GM12801 (cell line): ENCODE data around the gene LDLRAD3.

Experiments
- CTCF ChIP-seq: IDR thresholded peaks from one replicate; pipeline ENCODE4 v1.5.1; 2011; ENCODE audit warnings: control low read depth; ENCODE audit not compliant: insufficient read length; ENCODE audit errors: extremely low read depth

The LDLRAD3 gene

GRCh38 chr11:35918716-35919115, 25.1 kb upstream of the LDLRAD3 start:
- TF ChIP-seq CTCF, result no peak

GRCh38 chr11:35919244-35919643, 24.6 kb upstream of the LDLRAD3 start:
- TF ChIP-seq CTCF, result no peak

- no peak for TF ChIP-seq CTCF
These were observed 20.4 kb upstream of the LDLRAD3 start for GRCh38 chr11:35923452-35923851.

GRCh38 chr11:35924811-35925210, 19.1 kb upstream of the LDLRAD3 start:
- no peak for TF ChIP-seq CTCF

GRCh38 chr11:35927104-35927503, 16.8 kb upstream of the LDLRAD3 start:
- TF ChIP-seq CTCF, result no peak

- no peak for TF ChIP-seq CTCF
These were observed 16.2 kb upstream of the LDLRAD3 start for GRCh38 chr11:35927682-35928081.

GRCh38 chr11:35928688-35929395, 15.0 kb upstream of the LDLRAD3 start:
- TF ChIP-seq CTCF, result no peak

GRCh38 chr11:35930466-35930865, 13.4 kb upstream of the LDLRAD3 start:
- no peak for TF ChIP-seq CTCF
